HG02759 (cell line): ENCODE measurements around the gene OR5P2.
A peak's percentile ranks its signal among the peaks of the same experiment; 100 is the strongest.
"Not testable (repeated sequence)": the region's sequence is repeated elsewhere in the genome, so short reads cannot be mapped to it uniquely, and the experiment has no call there.

Experiments used
- ATAC-seq: cut with Tn5 transposase; IDR thresholded peaks from one replicate; pipeline ENCODE4 v1.9.1; 2021; ENCODE audit warnings: mild to moderate bottlenecking, moderate library complexity; ENCODE audit not compliant: unreplicated experiment

The OR5P2 gene

GRCh38 chr11:7796842-7797241, at the start of gene OR5P2:
TSS of gene OR5P2 (minus strand) at chr11:7796942. CDS start at chr11:7796942, 0 bp downstream.
- ATAC-seq = no peak

- no peak for ATAC-seq
Observed at GRCh38 chr11:7846003-7846402, 49.3 kb upstream of the OR5P2 start.

- no peak for ATAC-seq
Observed at GRCh38 chr11:7844986-7845385, 48.2 kb upstream of the OR5P2 start.

- ATAC-seq = no peak
Observed at GRCh38 chr11:7844521-7844920, 47.8 kb upstream of the OR5P2 start.

GRCh38 chr11:7840578-7840977, 43.8 kb upstream of the OR5P2 start:
- no peak for ATAC-seq

GRCh38 chr11:7833527-7833926, 36.8 kb upstream of the OR5P2 start:
- ATAC-seq = no peak

- no peak for ATAC-seq
Observed at GRCh38 chr11:7830740-7831139, 34.0 kb upstream of the OR5P2 start, which contains the start of gene OR5P3. TSS of gene OR5P3 (minus strand) at chr11:7830840.

- no peak for ATAC-seq
Observed at GRCh38 chr11:7826324-7826723, 29.6 kb upstream of the OR5P2 start.

- not testable (repeated sequence) for ATAC-seq
Observed at GRCh38 chr11:7820417-7820816, 23.7 kb upstream of the OR5P2 start.

GRCh38 chr11:7814897-7815296, 18.2 kb upstream of the OR5P2 start:
- ATAC-seq = not testable (repeated sequence)

GRCh38 chr11:7810301-7810700, 13.6 kb upstream of the OR5P2 start:
- not testable (repeated sequence) for ATAC-seq

- no peak for ATAC-seq
Observed at GRCh38 chr11:7793233-7793632, 3.5 kb downstream of the OR5P2 start.

GRCh38 chr11:7787239-7787638, 9.5 kb downstream of the OR5P2 start:
- peak; percentile 96 for ATAC-seq

- no peak for ATAC-seq
Observed at GRCh38 chr11:7775689-7776088, 21.1 kb downstream of the OR5P2 start.

GRCh38 chr11:7764301-7764700, 32.4 kb downstream of the OR5P2 start:
- not testable (repeated sequence) for ATAC-seq

- ATAC-seq = peak; percentile 83
Observed at GRCh38 chr11:7759010-7759409, 37.7 kb downstream of the OR5P2 start.

- ATAC-seq = no peak
Observed at GRCh38 chr11:7749456-7749855, 47.3 kb downstream of the OR5P2 start.
